EL (cell line): Measurements from ENCODE around the gene SLC38A6.

ENCODE experiments used
- DNase-seq: peaks from one replicate; pipeline ENCODE4 v3.0.0-alpha.2; 2016

The SLC38A6 gene

DNA sequence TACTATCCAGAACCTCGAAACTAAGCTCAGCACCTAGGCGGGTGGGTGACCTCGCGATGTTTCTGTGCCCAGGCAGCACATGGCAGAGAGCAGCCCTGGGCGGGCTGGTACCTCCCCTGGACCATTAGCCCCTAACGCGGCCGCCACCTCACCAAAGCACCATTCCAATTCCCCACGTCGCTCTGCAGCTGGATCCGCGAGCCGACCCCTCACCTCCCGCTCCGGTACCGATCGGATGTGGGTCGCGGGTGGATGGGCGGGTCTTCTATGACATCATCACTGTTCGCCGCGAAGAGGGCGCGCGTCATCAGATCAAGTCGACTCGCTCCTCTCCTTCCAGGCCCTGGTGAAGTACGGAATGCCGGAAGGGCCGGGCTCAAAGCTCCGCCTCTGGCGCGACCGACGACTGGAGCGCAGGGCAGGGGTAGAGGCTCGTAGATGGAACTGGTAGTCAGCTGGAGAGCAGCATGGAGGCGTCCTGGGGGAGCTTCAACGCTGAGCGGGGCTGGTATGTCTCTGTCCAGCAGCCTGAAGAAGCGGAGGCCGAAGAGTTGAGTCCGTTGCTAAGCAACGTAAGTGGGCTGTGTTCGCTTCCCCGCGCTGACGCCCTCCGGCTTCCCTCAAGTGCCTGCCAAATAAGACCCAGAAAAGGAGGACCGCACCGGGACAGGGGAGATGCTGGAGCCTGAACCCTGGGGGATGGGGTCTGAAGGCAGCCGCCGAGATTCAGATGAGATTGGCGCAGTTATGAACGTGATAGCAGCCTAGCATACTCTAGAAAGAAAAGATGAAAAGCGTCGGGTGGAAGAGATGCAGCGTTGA, at the start of gene SLC38A6, which contains the start of gene TRMT5:
Gene SLC38A6, plus strand, starts transcription at position 435 of the 822 bp plus-strand sequence. Its CDS starts 33 bp downstream, at position 468.
Gene TRMT5, minus strand, starts transcription at position 269 of the 822 bp plus-strand sequence. Its CDS starts 106 bp downstream, at position 163.
- DNase-seq = peak; percentile 95

DNA sequence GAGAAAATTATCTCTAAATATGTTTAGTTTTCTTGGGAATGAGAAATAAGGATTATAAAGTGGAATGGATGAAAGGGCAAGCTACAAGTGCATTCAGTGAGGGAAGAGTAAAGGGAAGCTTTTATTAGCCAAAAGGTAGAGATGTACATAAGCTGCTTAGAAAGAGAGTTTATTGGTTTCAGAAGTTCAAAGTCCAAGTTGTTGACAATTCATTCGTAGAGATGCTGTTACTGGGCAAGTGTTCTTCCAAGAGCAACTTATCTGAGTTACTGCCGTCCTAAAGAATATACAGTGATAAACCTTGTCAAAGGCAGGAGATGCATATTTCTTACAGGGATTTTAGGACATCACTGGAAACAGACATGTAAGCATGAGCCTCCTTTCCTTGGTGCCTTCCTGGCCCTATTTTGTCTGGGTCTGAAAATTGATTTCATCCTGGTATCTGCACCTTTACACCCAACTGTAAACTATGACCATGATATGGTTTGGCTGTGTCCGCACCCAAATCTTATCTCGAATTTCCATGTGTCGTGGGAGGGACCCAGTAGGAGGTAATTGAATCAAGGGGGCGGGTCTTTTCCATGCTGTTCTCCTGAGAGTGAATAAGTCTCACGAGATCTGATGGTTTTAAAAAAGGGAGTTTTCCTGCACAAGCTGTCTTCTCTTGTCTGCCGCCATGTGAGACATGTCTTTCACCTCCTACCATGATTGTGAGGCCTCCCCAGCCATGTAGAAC, 47.0 kb upstream of the SLC38A6 start:
- no peak for DNase-seq

DNA sequence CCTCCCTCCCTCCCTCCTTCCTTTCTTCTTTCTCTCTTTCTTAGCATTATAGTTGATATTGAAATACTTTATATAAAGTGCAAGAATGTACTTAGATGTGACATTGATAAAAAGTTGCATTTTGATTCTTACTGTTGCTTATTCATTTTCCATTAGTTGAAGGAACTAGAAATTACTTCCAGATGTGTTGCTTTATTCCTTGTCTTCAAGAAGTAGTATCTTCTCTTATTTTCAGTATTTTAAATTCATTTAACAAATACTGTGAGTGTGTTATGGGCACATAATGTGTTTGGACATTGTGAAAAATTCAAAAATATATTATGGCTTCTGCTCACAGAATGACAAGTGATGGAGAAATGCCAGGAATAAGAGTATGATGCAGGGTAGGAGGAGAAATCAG, 45.7 kb upstream of the SLC38A6 start:
- no peak for DNase-seq

DNA sequence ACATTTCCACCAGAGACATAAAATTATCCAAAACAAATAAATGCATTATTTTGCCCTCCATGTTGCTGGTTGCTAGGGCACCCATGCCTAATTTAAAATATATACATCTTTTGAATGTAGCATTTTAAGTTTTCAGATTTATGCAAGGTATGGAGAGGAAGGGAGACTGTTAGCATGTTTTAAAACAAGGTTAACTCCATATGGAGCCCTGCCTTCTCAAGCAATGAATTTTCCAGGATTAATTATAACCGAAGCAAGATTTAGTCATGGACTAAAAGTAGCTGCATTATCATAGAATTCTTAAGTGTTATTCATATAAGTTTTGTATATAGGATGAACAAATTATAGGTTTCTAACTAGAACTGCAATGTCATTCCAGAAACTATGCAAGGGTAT, 37.4 kb upstream of the SLC38A6 start:
- DNase-seq = no peak

DNA sequence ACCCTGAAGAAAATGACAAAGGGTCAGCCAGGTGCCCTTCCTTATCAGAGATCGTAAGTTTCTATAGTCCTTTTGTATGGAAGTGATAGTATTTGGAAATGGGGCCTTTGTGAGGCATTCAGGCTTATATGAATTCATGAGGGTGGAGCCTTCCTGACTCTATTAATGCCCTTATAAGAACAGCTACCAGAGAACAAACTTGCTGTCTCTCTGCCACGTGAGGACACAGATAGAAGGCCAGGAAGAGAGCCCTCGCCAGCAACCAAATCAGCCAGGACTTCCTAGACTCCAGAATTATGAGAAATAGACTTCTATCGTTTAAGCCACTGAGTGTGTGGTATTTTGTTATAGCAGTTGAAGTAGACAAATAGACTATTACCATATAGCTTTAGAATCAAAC, 36.8 kb upstream of the SLC38A6 start:
- DNase-seq = no peak

DNA sequence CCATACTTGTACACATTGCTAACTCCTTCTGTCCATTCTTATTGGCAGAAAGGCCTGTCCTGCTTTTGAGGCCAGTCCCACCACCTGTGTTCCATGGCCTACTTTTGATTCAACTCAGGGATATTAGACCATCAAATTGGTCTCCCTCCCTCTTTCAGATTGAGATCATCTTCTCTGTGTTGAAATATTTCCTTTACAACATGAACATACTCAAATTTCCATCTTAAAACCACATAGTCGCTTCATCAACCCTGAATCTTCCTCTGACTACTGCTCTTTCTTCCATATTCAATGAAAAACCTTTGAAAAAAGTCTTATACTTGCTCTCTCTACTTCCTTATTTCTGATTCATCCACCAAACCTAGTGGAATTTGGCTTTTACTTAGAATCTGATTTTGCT, 35.1 kb upstream of the SLC38A6 start:
- no peak for DNase-seq

DNA sequence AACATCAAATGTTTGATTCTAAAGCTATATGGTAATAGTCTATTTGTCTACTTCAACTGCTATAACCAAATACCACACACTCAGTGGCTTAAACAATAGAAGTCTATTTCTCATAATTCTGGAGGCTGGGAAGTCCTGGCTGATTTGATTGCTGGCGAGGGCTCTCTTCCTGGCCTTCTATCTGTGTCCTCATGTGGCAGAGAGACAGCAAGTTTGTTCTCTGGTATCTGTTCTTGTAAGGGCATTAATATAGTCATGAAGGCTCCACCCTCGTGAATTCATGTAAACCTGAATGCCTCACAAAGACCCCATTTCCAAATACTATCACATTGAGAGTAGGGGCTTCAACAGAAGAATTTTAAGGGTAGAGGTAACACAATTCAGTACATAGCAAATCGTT, 34.3 kb upstream of the SLC38A6 start:
- no peak for DNase-seq

DNA sequence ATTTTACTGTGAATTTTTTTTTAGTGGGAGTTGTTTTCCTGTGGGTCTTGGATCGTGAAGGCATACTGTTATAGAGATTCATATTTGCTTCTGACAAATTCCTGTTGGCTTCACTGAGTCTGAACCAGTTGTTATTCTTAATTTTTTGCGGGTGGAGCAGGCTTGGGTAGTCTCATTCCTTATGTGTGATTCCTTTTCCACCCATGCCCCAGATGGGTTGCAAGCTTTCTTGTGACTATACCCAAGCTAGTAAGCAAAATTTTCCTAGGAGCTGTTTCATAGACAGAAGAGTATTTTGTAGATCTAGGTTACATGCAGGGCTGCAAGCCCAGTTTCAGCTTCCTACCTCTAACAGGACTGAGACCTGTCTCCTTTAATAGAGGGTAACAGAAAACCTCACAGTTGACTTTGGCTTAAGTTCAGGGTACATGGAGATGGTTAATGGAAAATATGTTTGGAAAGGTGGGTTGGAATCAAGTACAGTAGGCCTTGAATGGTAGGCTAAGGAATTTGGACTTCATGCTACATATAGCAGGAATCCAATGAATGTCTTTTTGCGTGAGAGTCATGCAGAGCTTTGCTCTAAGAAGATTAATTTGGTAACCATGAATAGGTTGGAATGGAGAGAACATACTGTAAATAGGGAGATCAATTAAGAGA, 29.1 kb upstream of the SLC38A6 start:
- no peak for DNase-seq

DNA sequence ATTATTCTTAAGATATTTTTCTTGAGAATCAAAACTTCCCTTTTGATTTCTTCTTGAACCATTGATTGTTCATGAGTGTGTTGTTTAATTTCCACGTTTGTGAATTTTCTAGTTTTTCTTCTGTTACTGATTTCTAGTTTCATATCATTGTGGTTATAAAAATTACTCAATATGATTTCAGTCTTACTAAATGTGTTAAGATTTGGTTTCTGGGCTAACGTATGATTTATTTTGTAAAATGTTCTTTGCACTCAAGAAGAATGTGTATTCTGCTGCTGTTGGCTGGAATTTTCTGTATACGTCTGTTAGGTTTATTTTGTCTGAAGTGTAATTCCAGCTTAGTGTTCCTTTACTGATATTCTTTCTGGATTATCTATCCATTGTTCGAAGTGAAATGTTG, 24.8 kb upstream of the SLC38A6 start:
- no peak for DNase-seq

DNA sequence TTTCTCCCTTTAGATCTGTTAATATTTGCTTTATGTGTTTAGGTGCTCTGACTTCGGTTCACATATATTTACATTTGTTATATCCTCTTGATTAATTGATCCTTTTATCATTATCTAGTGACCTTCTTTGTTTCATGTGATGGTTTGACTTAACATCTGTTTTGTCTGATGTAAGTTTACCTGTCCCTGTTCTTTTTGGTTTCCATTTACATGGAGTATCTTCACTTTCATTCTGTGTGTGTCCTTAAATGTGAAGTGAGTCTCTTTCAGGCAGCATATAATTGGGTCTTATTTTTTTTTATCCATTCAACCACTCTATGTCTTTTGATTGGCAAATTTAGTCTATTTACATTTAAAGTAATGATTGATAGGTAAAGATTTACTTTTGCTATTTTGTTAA, 24.4 kb upstream of the SLC38A6 start:
- DNase-seq = no peak

DNA sequence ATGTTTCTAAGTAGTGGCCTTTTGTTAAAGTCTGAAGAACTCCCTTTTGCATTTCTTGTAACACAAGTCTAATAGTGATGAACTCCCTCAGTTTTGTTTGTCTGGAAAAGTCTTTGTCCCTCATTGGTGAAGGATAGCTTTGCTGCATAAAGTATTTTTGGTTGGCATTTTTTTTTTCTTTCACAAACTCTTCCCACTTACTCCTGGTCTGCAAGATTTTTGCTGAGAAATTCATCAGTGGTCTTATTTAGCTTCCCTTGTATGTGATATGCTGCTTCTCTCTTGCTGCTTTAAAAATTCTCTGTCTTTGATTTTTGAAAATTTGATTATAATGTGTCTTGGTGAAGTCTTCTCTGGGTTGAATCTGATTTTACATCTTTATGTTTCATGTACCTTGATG, 22.9 kb upstream of the SLC38A6 start:
- DNase-seq = no peak

DNA sequence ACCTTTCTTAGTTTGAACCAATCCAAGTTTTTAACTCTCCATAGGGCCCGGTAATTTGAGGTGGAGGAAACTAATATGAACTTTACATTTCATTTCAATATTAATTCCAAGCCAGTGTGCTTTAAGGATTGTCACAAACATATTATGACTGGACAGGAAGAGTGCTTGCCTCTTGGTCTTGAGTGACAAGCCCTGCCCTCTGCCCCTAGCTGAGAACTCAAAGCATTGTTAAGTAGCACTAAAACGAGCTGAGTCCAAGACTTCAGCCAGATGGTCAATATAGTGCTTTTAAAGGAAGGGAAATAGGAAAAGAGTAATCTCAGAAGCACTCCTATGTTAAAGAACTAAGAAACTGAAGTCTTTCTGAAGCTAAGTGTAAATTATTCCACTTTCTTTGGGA, 17.3 kb upstream of the SLC38A6 start:
- no peak for DNase-seq

DNA sequence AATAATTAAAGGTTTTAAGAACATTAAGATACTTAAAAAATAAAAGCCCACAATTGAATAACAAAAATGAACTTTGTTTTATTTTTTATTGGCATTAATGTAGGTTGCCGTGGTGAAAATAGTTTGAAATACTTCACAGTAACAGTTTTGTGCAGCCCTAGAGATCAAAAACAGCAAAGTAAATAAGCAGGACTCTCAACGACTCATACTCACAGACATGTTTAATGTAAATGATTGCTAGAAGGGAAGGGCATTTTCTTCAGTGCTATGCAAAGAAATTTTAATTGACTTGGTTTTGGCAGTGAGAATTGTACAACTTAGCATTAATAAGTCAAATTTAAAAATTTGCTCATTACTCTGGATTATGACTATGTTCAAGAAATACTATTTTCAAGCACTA, 16.1 kb upstream of the SLC38A6 start:
- no peak for DNase-seq

DNA sequence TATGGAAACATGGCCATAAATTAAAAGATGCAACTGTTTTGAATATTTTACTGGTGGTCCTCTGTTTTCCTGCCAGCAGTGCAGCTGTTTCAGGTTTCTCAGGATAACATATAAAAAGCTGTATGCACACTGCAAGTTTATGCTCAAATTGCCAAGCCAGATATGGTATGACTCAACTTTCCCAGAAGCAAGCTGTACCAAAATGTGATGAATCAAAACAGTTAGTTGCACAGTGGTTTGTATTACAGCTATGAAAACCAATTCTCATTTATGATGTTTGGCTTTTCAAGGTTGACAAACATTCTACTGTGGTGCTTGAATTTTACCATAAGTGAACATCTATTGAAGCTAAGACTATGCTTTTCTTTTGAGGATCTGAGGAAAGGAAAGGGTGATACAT, 15.6 kb upstream of the SLC38A6 start:
- DNase-seq = peak; percentile 39

DNA sequence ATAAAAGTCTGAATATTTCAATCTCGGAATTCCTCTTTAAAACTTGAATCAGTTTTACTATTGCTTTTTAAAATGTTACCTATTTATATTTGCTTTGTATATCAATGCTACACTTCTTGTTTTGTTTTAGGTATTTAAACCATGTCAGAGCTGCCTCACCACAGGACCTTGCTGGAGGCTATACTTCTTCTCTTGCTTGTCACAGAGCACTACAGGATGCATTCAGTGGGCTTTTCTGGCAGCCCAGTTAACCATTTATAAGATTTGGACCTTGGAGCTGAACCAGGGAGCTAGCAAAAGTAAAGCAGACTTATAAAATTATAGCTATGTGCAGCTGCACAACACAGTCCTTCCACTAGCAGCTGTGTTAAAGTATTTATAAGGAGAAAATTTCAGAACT, 12.9 kb upstream of the SLC38A6 start:
- no peak for DNase-seq

DNA sequence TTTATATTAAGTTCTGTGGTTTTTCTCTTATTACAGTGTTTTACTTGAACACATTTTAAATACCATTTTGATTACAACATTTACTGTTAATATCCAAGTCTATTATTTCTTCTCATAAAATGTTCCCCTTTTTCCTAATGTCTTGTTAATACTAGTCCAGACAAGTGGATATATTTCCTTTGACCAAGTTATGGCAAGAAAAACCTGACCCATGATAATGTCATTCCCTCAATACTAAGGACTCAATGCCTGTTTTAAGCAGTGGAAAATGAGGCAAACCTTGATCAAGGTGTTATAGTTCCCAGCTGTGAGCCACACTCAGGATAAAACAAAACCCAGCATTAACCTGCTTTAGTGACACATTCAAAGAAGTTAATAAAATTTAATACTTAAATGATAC, 12.4 kb upstream of the SLC38A6 start:
- DNase-seq = no peak

DNA sequence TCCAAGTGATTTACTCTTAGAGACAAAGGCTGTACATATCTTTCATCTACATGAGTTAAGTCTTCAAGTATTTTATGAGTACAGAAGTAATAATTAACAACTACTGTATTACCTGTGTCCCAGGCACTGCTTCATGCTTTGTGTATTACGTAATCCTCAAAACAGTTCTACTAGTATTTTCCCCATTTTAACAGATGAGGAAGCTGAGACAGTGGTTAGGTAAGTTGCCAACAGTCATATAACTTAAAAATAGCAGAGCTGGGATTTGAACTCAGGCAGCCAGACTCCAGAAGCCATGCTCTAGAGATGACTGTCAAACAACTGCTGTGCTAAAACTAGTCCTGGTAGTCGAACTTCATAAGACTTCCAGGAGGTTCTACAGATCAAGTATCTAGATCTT, 10.9 kb upstream of the SLC38A6 start:
- DNase-seq = no peak

DNA sequence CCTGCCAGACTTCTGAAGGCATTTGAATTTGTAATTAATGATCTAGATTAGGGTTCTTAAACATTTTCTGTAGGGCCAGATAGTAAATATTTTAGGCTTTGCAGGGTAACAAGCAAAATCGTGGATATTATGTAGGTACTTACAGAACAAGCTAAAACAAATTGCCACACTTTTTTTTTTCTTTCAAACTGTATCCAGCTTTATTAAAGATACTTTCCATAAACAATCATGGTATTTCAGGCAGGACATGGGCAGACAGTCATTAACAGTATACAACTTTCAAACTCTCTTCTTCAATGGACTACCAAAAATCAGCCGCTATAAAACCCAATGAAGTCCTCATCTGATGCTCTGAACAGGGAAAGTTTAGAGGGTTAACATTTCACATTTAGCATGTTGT, 9.8 kb upstream of the SLC38A6 start:
- no peak for DNase-seq

DNA sequence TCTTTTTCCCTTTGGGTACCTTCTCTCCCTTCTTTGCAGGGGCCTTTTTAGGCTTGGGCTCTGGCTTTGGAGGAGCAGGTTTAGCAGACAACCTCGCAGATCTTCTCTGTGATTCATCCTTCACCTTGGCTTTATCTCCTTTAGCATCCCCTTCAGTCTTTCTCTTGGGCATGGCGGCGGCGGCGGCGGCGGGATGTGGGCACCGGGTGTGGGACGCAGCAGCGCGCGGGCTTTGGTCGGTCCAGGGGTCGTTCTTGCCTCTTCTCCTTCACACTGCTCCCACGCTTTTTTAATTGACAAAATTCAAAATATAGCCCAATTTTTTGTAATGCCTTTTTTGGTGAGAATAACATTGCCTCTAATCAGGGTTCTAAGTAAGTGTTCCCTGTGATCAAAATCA, 8.8 kb upstream of the SLC38A6 start:
- DNase-seq = no peak

DNA sequence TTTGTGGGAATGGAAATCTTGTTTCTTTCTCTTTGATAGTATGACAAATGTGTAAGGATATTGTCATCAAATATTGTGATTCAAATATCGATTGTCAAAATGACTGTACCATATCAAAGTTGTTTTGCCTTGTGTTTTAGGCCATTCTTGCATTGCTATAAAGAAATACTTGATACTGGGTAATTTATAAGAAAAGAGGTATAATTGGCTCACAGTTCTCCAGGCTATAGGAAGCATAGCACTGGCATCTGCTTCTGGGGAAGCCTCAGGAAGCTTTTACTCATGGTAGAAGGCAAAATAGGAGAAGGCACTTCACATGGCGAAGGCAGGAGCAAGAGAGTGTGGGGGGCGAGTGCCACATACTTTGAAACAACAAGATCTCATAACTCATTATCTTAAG, 8.0 kb upstream of the SLC38A6 start:
- no peak for DNase-seq

DNA sequence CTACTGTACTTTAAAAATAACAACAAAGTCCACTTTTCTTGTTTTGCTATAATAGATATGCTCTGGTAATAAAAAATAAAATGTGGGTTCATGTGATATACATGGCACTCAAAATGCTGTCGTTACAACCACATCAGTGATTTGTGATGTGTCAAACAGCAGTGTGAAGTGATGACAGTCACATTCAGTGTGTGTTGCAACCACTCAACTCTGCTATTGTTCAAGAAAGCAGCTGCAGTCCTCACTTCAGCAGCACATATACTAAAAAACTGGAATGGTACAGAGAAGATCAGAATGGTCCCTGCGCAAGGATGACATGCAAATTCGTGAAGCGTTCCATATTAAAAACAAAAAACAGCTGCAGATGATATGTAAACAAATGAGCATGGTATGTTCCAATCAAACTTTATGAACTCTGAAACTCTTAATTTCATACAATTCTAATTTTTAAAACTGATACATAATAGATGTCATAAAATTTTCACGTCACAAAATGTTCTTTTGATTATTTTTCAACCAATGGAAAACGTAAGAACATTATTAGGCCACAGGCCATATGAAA, 6.9 kb upstream of the SLC38A6 start:
- no peak for DNase-seq

DNA sequence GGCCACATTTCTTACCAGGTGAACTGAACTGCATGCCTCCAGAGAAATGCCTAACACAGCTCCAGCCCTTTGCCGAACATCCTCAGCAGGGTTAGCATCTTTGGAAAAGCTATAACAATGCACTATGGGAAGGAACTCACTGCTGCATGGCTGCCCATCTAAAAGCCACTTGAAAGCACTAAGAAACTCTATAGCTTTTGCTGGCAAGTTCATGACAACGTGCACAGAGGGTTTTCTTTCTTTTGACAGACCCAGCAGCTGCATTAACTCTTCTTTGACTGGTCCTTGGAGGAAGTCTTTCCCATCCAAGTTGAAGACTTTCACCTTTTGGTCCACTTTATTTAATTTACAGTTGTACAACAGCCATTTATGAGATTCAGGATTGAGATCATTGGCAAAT, 5.5 kb upstream of the SLC38A6 start:
- DNase-seq = no peak

DNA sequence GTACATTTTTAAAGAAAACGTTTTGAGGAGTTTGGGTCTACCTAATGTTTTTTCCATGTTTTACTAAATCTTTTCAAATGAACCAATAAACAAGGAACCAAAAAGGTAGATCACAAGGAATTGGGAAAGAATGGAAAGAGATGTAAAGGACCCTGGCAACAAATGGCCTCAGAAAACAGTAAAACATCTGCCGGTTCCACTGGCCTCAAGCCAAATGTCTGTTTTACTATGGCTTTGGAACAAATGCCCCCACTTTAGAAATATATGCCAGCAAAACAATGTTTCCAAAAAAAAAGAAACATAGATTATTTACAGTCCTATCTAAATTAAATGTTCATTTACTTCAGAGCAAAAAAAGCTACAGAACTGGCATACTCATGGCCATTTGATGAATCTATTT, 3.2 kb upstream of the SLC38A6 start:
- DNase-seq = no peak
